ENCODE measurements around the gene TTLL9.
A peak's percentile ranks its signal among the peaks of the same experiment; 100 is the strongest.

TTLL9 gene

GRCh38 chr20:31861385-31862156 lies 8.9 kb upstream of the TTLL9 start:
- WGBS, 2 donors (ENCODE audit: extremely low coverage in 2 of 2, insufficient read length in 2 of 2, insufficient replicate concordance in 1 of 2): no CpG with 5 or more reads among the region's 60 CpGs
- H2BK15ac ChIP-seq (ENCODE audit: low read length): peak overlapping the region; percentile 62
- H4K91ac ChIP-seq (ENCODE audit: low read depth, low read length, poor library complexity): no peak overlapping the region
- peak overlapping the region; percentile 48 to 87 for H3K4me3 ChIP-seq (ENCODE audit: low read length in 2 of 2)
- H3K36me3 ChIP-seq (replicated peaks in 1 of 2; ENCODE audit: control insufficient read depth in 2 of 2, insufficient read depth in 2 of 2, low read length in 2 of 2): peaks cover 0 to 33% of the 10 kb centered on the region in 2 donors
- peak overlapping the region; percentile 83 for H2BK5ac ChIP-seq (ENCODE audit: low read length)
- peak overlapping the region; percentile 80 for H3K27ac ChIP-seq (replicated peaks; ENCODE audit: low read length)
- H3K23ac ChIP-seq (ENCODE audit: low read depth, low read length, poor library complexity): peak overlapping the region; percentile 86
- no peak overlapping the region for H2BK120ac ChIP-seq (ENCODE audit: low read depth, low read length)
- peak overlapping the region; percentile 91 for H3K9ac ChIP-seq (ENCODE audit: low read depth, low read length, poor library complexity)
- peak overlapping the region; percentile 88 for H2AFZ ChIP-seq (ENCODE audit: low read length)
- H3K14ac ChIP-seq (ENCODE audit: low read length): peak overlapping the region; percentile 82
- no peaks in the 10 kb centered on the region for H3K79me1 ChIP-seq (ENCODE audit: low read depth, low read length)
- peaks cover 0 to 4% (median 4%) of the 10 kb centered on the region in 3 experiments for H3K27me3 ChIP-seq (ENCODE audit: control insufficient read depth in 3 of 3, insufficient read depth in 3 of 3, low read depth in 1 of 3, low read length in 3 of 3)
- H2AK5ac ChIP-seq (ENCODE audit: low read depth, low read length): peak overlapping the region; percentile 21
- H3K4ac ChIP-seq (ENCODE audit: low read length): no peak overlapping the region
- no peak overlapping the region for H2BK12ac ChIP-seq (ENCODE audit: low read length)
- peak overlapping the region; percentile 96 for H3K18ac ChIP-seq (ENCODE audit: low read length)
- no peaks in the 10 kb centered on the region for H3K9me3 ChIP-seq (replicated peaks in 1 of 2; ENCODE audit: control insufficient read depth in 2 of 2, insufficient read depth in 1 of 2, low read depth in 1 of 2, low read length in 2 of 2)
- peak overlapping the region; percentile 99 for H3K4me2 ChIP-seq (ENCODE audit: insufficient read depth, low read length, poor library complexity, severe bottlenecking)
- peak overlapping the region; percentile 70 for H4K8ac ChIP-seq (ENCODE audit: low read depth, low read length)
- H3K4me1 ChIP-seq (ENCODE audit: control insufficient read depth in 2 of 2, insufficient read depth in 1 of 2, low read depth in 1 of 2, low read length in 2 of 2): peaks cover 11 to 19% of the 10 kb centered on the region in 2 donors
- peak; percentile 85 for DNase-seq (ENCODE audit: low spot score)

GRCh38 chr20:31862157-31862470 lies 8.3 kb upstream of the TTLL9 start:
- H3K4me3 ChIP-seq (ENCODE audit: low read length in 2 of 2): peak overlapping the region in 1 of 2 donors; percentile 84
- peaks cover 11 to 19% of the 10 kb centered on the region in 2 donors for H3K4me1 ChIP-seq (ENCODE audit: control insufficient read depth in 2 of 2, insufficient read depth in 1 of 2, low read depth in 1 of 2, low read length in 2 of 2)
- peak overlapping the region; percentile 79 for H3K4me2 ChIP-seq (ENCODE audit: insufficient read depth, low read length, poor library complexity, severe bottlenecking)
- H3K79me1 ChIP-seq (ENCODE audit: low read depth, low read length): no peaks in the 10 kb centered on the region
- H2AK5ac ChIP-seq (ENCODE audit: low read depth, low read length): no peak overlapping the region
- H3K14ac ChIP-seq (ENCODE audit: low read length): no peak overlapping the region
- H4K8ac ChIP-seq (ENCODE audit: low read depth, low read length): no peak overlapping the region
- no peak overlapping the region for H3K4ac ChIP-seq (ENCODE audit: low read length)
- H3K18ac ChIP-seq (ENCODE audit: low read length): no peak overlapping the region
- H2BK120ac ChIP-seq (ENCODE audit: low read depth, low read length): no peak overlapping the region
- H4K91ac ChIP-seq (ENCODE audit: low read depth, low read length, poor library complexity): no peak overlapping the region
- H3K23ac ChIP-seq (ENCODE audit: low read depth, low read length, poor library complexity): no peak overlapping the region
- no peaks in the 10 kb centered on the region for H3K9me3 ChIP-seq (replicated peaks in 1 of 2; ENCODE audit: control insufficient read depth in 2 of 2, insufficient read depth in 1 of 2, low read depth in 1 of 2, low read length in 2 of 2)
- no peak overlapping the region for H2BK15ac ChIP-seq (ENCODE audit: low read length)
- H2AFZ ChIP-seq (ENCODE audit: low read length): peak overlapping the region; percentile 88
- peak overlapping the region; percentile 75 for H3K27ac ChIP-seq (replicated peaks; ENCODE audit: low read length)
- DNase-seq (ENCODE audit: low spot score): no peak
- H2BK5ac ChIP-seq (ENCODE audit: low read length): no peak overlapping the region
- H3K36me3 ChIP-seq (replicated peaks in 1 of 2; ENCODE audit: control insufficient read depth in 2 of 2, insufficient read depth in 2 of 2, low read length in 2 of 2): peaks cover 0 to 38% of the 10 kb centered on the region in 2 donors
- no peak overlapping the region for H2BK12ac ChIP-seq (ENCODE audit: low read length)
- H3K9ac ChIP-seq (ENCODE audit: low read depth, low read length, poor library complexity): no peak overlapping the region
- peaks cover 0 to 4% (median 4%) of the 10 kb centered on the region in 3 experiments for H3K27me3 ChIP-seq (ENCODE audit: control insufficient read depth in 3 of 3, insufficient read depth in 3 of 3, low read depth in 1 of 3, low read length in 3 of 3)
- no CpG with 5 or more reads among the region's 5 CpGs for WGBS, 2 donors (ENCODE audit: extremely low coverage in 2 of 2, insufficient read length in 2 of 2, insufficient replicate concordance in 1 of 2)

- no peak overlapping the region for H3K4me3 ChIP-seq (ENCODE audit: low read length in 2 of 2)
Observed at GRCh38 chr20:31862506-31862905, 7.9 kb upstream of the TTLL9 start.

GRCh38 chr20:31863296-31864085 lies 6.9 kb upstream of the TTLL9 start:
- Histone ChIP-seq H3K9ac (ENCODE audit: low read depth, low read length, poor library complexity) (no peak overlapping the region), H3K27ac (replicated peaks; ENCODE audit: low read length) (no peak overlapping the region), H3K14ac (ENCODE audit: low read length) (no peak overlapping the region), H2BK120ac (ENCODE audit: low read depth, low read length) (no peak overlapping the region), H3K18ac (ENCODE audit: low read length) (no peak overlapping the region), H3K4me2 (ENCODE audit: insufficient read depth, low read length, poor library complexity, severe bottlenecking) (no peak overlapping the region), H2AFZ (ENCODE audit: low read length) (no peak overlapping the region), H2AK5ac (ENCODE audit: low read depth, low read length) (peak overlapping the region; percentile 28), H4K91ac (ENCODE audit: low read depth, low read length, poor library complexity) (no peak overlapping the region), H3K79me1 (ENCODE audit: low read depth, low read length) (no peaks in the 10 kb centered on the region), H3K23ac (ENCODE audit: low read depth, low read length, poor library complexity) (peak overlapping the region; percentile 19), H4K8ac (ENCODE audit: low read depth, low read length) (no peak overlapping the region), H3K9me3 (replicated peaks in 1 of 2; ENCODE audit: control insufficient read depth in 2 of 2, insufficient read depth in 1 of 2, low read depth in 1 of 2, low read length in 2 of 2) (no peaks in the 10 kb centered on the region), H3K4ac (ENCODE audit: low read length) (no peak overlapping the region), H3K4me1 (ENCODE audit: control insufficient read depth in 2 of 2, insufficient read depth in 1 of 2, low read depth in 1 of 2, low read length in 2 of 2) (peaks cover 11 to 19% of the 10 kb centered on the region in 2 donors), H2BK12ac (ENCODE audit: low read length) (peak overlapping the region; percentile 8), H3K4me3 (ENCODE audit: low read length in 2 of 2) (no peak overlapping the region), H2BK15ac (ENCODE audit: low read length) (peak overlapping the region; percentile 59), H2BK5ac (ENCODE audit: low read length) (no peak overlapping the region), H3K27me3 (ENCODE audit: control insufficient read depth in 3 of 3, insufficient read depth in 3 of 3, low read depth in 1 of 3, low read length in 3 of 3) (peaks cover 0 to 4% (median 0%) of the 10 kb centered on the region in 3 experiments), H3K36me3 (replicated peaks in 1 of 2; ENCODE audit: control insufficient read depth in 2 of 2, insufficient read depth in 2 of 2, low read length in 2 of 2) (peaks cover 0 to 40% of the 10 kb centered on the region in 2 donors)
- no CpG with 5 or more reads among the region's 9 CpGs for WGBS, 2 donors (ENCODE audit: extremely low coverage in 2 of 2, insufficient read length in 2 of 2, insufficient replicate concordance in 1 of 2)
- no peak for DNase-seq (ENCODE audit: low spot score)

More at GRCh38 chr20:31862506-31862905, 7.9 kb upstream of the TTLL9 start:
- Histone ChIP-seq H2AK5ac (ENCODE audit: low read depth, low read length) (peak overlapping the region; percentile 73), H4K91ac (ENCODE audit: low read depth, low read length, poor library complexity) (peak overlapping the region; percentile 19), H3K4me2 (ENCODE audit: insufficient read depth, low read length, poor library complexity, severe bottlenecking) (no peak overlapping the region), H2BK5ac (ENCODE audit: low read length) (no peak overlapping the region), H3K9ac (ENCODE audit: low read depth, low read length, poor library complexity) (no peak overlapping the region), H3K27me3 (ENCODE audit: control insufficient read depth in 3 of 3, insufficient read depth in 3 of 3, low read depth in 1 of 3, low read length in 3 of 3) (peaks cover 0 to 4% (median 4%) of the 10 kb centered on the region in 3 experiments), H2BK12ac (ENCODE audit: low read length) (peak overlapping the region; percentile 52), H3K27ac (replicated peaks; ENCODE audit: low read length) (no peak overlapping the region), H3K36me3 (replicated peaks in 1 of 2; ENCODE audit: control insufficient read depth in 2 of 2, insufficient read depth in 2 of 2, low read length in 2 of 2) (peaks cover 0 to 40% of the 10 kb centered on the region in 2 donors), H3K4ac (ENCODE audit: low read length) (no peak overlapping the region), H2BK120ac (ENCODE audit: low read depth, low read length) (peak overlapping the region; percentile 7), H2BK15ac (ENCODE audit: low read length) (peak overlapping the region; percentile 50), H3K4me1 (ENCODE audit: control insufficient read depth in 2 of 2, insufficient read depth in 1 of 2, low read depth in 1 of 2, low read length in 2 of 2) (peaks cover 11 to 19% of the 10 kb centered on the region in 2 donors), H3K14ac (ENCODE audit: low read length) (no peak overlapping the region), H3K23ac (ENCODE audit: low read depth, low read length, poor library complexity) (no peak overlapping the region), H3K79me1 (ENCODE audit: low read depth, low read length) (no peaks in the 10 kb centered on the region), H3K18ac (ENCODE audit: low read length) (peak overlapping the region; percentile 15), H4K8ac (ENCODE audit: low read depth, low read length) (no peak overlapping the region), H3K9me3 (replicated peaks in 1 of 2; ENCODE audit: control insufficient read depth in 2 of 2, insufficient read depth in 1 of 2, low read depth in 1 of 2, low read length in 2 of 2) (no peaks in the 10 kb centered on the region), H2AFZ (ENCODE audit: low read length) (no peak overlapping the region)
- no peak for DNase-seq (ENCODE audit: low spot score)
- no CpG with 5 or more reads among the region's 8 CpGs for WGBS, 2 donors (ENCODE audit: extremely low coverage in 2 of 2, insufficient read length in 2 of 2, insufficient replicate concordance in 1 of 2)

Data from neuronal stem cell (in vitro differentiated cells).